Stimulated activated CD4-positive, alpha-beta T cell treated with anti-CD3 and anti-CD28 coated beads, Interleukin-2, amount 100 ng/mL, for 24 hours (primary cell): ENCODE measurements around the gene RSKR.
"Not testable (repeated sequence)": the region's sequence is repeated elsewhere in the genome, so short reads cannot be mapped to it uniquely, and the experiment has no call there.

ENCODE experiments used
- DNase-seq, 2 donors: peaks; one replicate each; pipeline ENCODE4 v3.0.0-alpha.2; 2020

The RSKR gene

GRCh38 chr17:28576758-28577465 is 37.1 kb downstream of the RSKR start, which contains the start of gene ALDOC:
TSS of gene ALDOC (minus strand) at chr17:28576895. CDS start at chr17:28575532, 1,363 bp downstream.
- DNase-seq: peak; percentile 99

DNA sequence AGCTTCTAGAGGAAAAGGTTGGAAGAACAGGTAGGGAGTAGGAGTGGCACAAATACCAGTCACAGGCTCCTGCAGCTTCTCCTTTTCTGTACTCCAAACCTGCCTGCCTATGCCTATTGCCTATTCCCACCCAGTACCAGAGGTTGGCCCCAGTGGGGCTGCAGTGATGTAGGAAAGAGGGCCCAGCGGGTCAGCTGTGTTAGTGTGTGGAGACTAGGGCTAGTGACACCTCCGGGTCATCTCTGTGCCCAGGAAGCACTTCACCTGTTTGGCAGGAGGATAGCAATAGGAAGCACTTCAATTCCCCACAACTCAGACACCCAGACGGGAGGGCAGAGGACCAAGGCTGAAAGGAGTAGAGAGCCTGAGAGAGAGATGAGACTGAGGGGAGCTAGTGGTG is 38.0 kb downstream of the RSKR start:
- DNase-seq: not testable (repeated sequence)

DNA sequence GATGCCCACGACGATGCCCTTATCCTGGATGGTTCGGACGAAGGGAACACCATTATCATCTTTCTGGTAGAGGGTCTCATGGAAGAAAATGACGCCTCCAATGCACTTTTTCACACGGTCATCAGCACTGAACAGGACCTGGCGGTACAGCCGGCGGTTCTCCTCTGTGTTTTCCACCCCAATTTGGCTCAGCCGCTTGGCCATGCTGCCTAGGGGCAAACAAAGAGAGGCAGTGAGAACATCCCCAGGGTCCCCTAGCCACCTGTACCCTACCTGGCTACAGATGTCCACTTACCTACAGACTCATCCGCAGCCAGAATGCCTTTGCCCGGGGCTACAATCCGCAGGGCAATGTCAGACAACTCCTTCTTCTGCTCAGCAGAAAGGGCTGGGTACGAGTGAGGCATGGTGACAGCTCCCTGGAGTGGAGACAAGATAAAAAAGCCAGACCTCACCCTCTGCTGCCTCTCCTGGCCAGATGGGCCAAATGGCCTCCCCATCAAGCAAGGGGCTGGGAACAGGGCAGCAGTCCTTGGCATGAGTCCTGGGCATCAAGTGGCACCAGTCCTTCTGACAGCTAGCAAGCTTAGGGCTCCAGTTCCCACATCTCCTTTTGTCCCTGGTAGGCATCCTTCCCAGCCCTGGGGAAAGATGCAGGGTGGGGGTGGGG is 38.7 kb downstream of the RSKR start:
- DNase-seq: no peak

DNA sequence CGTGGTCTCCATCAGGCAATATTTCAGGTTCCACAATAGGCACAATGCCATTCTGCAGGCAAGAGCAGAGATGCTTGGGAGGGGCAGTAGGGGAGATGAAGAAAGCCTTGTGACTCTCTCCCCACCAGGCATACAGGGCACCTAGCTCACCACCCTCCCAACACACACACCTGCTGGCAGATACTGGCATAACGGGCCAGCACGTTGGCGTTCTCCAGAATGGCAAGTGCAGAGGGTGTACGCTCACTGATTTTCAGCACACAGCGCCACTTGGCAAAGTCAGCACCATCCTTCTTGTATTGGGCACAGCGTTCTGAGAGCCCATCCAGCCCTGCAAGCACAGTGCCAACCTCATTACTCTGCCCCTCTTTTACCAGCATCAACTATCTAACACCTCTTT is 39.5 kb downstream of the RSKR start:
- DNase-seq: no peak

- DNase-seq: no peak
Observed at GRCh38 chr17:28573966-28574480, 40.0 kb downstream of the RSKR start.

GRCh38 chr17:28573521-28573920 is 40.5 kb downstream of the RSKR start:
- no peak for DNase-seq

DNA sequence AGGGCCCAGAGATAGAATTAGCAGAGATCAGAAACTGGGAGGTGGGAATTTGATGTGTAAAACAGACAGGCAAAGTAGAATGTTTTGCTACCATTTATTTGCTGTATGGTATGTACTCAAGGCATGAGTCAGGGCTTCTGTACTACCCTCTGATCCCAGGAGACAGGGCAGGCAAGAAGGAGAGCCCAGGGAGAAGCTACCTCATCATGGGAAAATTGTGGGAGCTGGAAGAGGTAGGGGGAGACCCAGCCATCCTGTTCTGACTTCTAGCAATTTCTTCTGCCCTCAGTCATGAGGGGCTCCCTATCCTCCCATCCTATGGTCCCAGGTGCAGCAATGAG is 41.0 kb downstream of the RSKR start:
- DNase-seq: no peak

DNA sequence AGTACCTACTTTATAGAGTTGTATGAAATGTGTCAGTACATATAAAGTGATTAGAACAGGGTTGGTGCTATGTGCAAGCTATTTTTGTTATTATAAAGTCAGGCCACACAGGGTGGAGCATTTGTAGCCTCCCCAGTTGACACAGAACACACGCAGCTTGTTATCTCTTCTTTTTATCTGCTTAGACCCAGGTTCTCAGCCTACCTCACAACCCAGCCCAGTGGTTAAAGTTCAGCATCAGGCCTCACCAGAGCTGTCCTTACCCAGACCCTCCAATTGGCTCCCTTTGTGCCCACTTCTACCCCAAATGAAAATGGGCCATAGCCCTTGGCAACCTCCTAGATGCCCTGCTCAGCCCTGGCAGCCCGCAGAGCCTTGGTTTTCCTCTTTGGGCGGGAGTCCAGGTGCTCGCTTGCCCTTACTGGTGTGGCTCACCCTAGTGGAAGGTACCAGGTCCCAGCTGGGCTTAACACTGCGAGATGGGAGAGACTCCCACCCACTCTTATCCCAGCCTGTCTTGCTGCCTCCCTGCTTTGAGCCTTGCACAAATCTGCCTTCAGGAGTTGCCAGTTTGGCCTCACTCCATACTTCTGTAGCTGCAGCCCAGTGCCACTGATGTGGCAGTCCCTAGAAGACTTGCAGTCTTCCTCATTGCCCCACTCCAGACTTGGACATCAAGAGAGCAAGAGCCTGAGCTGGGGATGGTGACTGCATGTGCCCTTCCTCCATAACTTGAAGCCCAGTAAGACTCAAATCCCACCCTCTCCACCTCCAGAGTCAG is 41.5 kb downstream of the RSKR start:
- DNase-seq: no peak

DNA sequence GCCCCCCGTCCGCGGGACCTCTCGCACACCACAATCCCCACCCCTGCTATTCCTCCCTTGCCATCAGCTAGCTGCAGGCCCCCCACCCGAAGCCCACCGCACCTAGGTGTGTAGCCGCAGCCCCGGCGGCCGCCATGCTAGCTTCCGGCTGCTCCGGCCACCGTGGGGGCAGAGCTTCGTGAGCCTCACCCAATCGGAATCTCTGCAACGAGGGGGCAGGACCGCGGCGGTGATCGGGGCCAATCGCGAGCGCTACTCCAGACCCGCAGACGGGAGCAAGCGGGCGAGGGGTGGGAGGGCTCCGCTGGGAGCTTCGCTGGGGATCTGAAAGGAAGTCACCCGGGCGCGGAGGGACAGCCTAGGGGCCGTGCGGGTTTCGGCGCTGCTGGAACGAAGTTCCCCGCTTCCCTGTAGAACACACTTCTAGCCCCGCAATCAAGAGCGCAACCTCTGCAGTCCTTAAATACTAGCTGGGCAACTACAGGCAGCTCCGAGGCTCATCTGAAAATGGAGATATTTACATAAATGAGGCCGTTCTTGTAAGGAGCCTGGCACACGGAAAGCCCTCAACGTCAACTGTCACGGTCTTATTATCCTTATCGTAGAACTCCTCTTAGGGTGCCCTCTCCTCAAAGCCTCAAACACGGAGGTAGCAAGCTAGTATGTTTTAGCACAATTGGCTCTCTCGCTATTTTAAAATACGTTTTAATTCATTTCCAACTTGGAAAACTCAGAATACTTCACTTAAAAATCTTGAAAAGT is 42.4 kb downstream of the RSKR start, which contains the start of gene PIGS:
Gene PIGS (minus strand): TSS at position 164 of the 762 bp plus-strand sequence. CDS start 28 bp downstream, at position 136.
- peak; percentile 93 to 96 for DNase-seq

GRCh38 chr17:28570716-28571360 is 43.1 kb downstream of the RSKR start:
- DNase-seq: peak; percentile 61 to 63

DNA sequence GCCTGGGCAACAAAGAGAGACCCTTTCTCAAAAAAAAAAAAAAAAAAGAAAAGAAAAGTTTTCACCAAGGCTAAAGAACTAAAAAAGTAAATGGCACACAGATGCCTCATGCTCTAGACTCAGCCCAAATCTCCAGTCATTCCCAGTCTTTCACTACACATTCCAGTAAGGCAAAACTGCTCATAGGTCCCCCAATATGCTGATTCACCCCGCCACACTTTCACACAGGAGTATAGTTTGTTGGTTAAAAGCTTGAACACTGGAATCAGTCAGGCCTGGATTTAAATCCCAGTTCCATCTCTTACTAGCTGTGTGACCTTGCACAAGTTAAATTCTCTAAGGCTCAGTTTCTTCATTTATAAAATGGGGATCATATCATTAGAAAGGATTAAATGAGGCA is 44.5 kb downstream of the RSKR start:
- DNase-seq: no peak

DNA sequence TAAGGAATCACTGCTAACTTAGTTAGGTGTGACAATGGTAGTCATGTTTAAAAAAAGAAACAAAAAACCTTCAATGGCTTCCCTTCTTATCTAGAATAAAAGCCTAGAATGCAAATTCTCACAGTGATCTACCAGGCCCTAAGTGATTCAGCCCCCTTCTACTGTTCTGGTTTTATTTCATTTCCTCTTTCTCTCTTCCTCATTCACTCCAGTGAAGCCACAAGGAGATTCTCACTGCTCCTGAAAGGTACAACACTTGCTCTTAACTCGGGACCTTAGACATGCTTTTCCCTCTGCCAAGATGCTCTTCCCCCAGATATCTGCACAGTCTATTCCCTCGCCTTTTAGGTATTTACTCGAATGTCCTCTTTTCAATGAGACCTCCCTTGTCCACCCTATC is 46.4 kb downstream of the RSKR start:
- DNase-seq: no peak

- no peak for DNase-seq
Observed at GRCh38 chr17:28563475-28563874, 50.5 kb downstream of the RSKR start.
